GM11168 (cell line): ENCODE results near the gene SIAH3.
"Not testable (repeated sequence)": the region's sequence is repeated elsewhere in the genome, so short reads cannot be mapped to it uniquely, and the experiment has no call there.

Experiments used
- in situ Hi-C: fragments of 300-500 bp; cut with MboI; formaldehyde crosslinking; loops from one replicate; pipeline ENCODE4 v1.12.0; 2022; ENCODE audit warnings: low sequenced_read_pairs; ENCODE audit not compliant: unreplicated experiment

Gene SIAH3

GRCh38 chr13:45786293-45786920, 65.1 kb downstream of the SIAH3 start:
- in situ Hi-C loops, result no loop called here

- in situ Hi-C loops, result no loop called here
These were observed 66.5 kb downstream of the SIAH3 start for GRCh38 chr13:45784755-45785675.

- in situ Hi-C loops, result no loop called here
These were observed 68.1 kb downstream of the SIAH3 start for GRCh38 chr13:45783346-45784043.

GRCh38 chr13:45782327-45783045, 69.1 kb downstream of the SIAH3 start:
- in situ Hi-C loops, result no loop called here

DNA sequence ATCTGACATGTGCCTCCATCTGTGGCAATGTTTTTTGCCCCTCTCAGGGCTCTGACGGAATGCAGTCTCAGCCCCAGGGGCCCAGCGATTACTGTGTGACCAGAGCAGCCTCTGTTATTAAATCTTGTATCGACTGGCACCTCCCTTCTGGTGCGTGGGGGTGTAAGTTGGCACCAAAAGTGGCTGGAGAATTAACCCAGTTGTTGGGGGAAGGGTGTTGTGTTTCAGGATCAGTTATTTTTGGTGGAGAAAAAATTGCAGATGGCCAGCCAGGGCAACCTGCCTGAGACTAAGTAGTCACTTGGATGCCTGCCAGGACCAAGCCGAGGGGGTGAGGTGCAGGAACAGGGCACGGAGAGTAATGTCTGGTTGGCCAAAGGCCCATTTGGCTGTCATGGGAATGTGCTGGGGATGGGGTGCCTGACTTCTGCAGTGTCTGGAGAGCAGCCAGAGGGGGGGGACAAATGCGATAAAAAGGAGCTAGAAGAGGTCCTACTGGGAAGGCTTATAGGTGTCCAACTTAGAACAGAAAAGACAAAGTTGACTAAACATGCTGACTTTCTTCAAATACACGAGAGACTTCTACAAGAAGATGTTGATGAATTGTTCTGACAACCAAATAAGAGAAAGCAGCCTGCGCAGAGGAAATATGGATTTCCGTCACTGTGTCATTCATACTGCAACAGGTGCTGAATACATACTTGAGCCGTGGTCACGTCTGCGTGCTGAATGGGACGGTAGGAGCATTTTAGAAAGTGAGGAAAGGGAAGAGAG, 69.8 kb downstream of the SIAH3 start:
- in situ Hi-C loops, result no loop called here

DNA sequence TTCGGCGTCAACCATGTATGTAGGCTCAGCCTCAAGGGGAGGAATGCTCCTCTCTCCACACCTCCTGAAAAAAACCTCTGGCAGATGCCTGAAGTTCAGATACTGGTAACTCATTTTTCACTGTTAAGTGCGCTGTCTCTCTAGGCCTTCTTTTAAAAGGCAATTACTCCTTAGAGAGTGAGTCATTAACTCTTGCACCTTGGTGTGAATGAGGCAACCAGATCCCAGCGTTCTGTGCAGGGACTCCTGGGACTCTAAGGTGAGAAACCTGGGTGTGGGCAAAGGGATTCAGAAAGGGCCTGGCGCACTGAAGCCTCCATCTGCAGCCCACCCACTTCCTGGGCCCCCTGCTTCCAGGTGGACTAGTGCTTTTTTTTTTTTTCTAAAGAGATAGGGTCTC, 71.7 kb downstream of the SIAH3 start:
- in situ Hi-C loops, result no loop called here

DNA sequence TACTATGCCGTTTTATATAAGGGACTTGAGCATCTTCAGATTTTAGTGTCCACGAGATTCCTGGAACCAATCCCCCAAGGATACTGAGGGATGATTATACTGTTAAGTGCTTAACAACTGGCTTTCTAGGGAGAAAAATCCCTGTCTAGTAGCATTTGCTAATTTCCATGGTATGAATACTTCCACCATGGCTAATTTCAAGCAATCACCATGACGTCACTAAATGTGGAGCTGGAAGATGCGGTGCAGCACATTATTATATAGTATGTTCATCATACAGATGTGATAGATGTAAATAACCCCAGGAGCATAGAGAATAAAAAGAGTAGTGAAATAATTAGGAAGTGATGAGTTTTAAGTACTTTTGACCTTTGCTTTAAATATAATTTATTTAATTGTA, 72.7 kb downstream of the SIAH3 start:
- in situ Hi-C loops, result no loop called here

DNA sequence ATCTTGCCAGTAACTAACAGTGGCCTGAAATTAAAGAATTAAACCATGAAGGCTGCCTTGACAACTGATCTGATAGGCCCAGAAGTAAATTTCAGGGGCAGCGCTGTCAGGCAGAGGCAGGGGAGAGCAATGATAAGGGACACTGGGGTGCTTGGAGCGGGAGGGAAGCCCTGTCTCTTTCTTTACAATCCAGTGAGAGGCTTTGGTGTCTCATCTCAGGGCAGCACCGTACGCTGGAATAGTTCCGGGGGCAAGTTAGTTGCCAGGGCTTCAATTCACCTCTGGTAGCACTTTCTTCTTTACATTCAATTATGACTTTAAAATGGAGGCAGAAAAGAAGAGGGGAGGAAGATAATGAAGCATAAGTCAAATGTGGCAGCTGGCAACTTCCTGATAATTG, 74.8 kb downstream of the SIAH3 start:
- in situ Hi-C loops, result no loop called here

DNA sequence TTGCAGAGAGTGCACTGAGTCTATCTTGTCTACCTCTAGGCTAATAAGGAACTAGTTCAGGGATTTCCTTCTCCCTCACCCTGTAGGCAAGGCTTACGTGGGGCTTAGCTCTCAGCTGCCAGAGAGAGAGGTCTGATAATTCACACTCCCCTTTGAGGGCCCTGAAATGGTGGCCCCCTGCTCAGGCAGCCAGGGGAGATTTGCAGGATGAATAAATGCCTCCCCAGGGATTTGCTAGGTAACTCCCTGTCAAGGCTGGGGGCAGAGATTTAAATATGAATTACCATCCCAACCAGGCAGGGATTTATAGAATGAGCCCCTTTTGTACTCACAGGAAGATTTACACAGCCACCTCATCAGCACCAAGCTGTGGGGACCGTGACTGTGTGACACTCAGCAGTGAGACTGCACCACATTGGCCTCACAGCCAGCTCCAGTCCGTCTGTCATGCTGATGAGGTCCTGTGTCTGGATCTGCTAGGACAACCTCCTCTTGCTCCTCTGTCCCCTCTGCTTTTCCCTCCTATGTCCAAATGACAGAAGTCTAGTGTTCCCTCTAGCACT, 76.1 kb downstream of the SIAH3 start:
- in situ Hi-C loops, result no loop called here

DNA sequence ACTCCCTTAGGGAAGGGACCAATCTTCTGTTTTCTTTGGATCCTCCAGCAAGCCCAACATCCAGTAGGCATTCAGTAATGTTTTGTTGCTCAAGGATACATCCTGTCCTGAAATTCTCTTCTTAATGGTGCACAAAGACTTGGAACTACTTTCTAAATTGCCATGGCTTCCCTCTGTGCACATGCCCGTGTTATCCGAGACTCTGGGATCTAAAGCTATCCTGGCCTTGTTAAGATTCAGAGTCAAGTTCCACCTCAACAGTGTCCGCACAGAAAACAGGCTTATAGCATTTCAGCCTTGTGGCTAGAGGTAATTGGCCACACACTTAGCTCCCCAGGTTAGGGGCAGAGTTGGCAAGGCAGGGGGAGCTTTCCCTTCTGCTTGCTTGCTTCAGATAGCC, 77.6 kb downstream of the SIAH3 start:
- in situ Hi-C loops, result no loop called here

- in situ Hi-C loops, result no loop called here
These were observed 78.3 kb downstream of the SIAH3 start for GRCh38 chr13:45773236-45773635.

GRCh38 chr13:45770886-45771285, 80.7 kb downstream of the SIAH3 start:
- in situ Hi-C loops, result no loop called here

- in situ Hi-C loops, result no loop called here
These were observed 82.7 kb downstream of the SIAH3 start for GRCh38 chr13:45768656-45769479.

DNA sequence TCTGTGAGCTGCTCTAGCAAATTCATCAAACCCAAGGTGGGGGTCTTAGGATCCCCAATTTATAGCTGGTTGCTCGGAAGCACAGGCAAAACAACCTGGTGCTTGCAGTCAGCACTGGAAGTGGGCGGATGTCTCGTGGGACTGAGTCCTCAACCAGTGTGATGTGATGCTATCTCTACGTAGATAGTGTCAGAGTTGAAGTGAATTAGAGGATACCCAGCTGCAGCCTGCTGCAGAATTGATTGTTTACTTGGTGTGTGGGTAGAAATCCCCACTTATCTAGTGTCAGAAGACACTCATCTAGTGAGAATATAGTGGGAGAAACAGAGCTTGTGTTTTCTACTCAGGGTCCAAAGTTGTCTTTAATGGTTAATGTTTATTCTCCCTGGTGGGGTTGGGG, 86.1 kb downstream of the SIAH3 start:
- in situ Hi-C loops, result no loop called here

- in situ Hi-C loops, result no loop called here
These were observed 88.1 kb downstream of the SIAH3 start for GRCh38 chr13:45763419-45763818.

DNA sequence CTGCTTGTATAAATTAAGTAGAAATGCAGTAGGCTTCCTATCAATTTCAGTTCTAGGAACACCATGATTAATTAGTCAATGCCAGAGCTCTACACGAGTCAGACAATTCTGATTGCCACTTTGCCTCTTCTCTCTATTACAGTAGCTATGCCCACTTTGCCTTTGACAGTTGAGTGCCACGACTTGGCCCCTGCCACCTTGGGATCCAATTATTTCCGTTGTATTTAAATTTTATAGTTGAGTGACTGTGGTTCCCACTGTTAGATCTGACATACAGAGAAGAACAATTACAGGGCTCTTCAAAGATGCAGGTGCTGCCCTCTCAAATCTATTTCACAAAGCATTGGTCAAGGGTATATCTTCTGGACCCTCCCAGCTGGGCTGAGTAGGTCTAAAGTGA, 94.0 kb downstream of the SIAH3 start:
- in situ Hi-C loops, result not testable (repeated sequence)

GRCh38 chr13:45756498-45756897, 95.1 kb downstream of the SIAH3 start:
- in situ Hi-C loops, result not testable (repeated sequence)

DNA sequence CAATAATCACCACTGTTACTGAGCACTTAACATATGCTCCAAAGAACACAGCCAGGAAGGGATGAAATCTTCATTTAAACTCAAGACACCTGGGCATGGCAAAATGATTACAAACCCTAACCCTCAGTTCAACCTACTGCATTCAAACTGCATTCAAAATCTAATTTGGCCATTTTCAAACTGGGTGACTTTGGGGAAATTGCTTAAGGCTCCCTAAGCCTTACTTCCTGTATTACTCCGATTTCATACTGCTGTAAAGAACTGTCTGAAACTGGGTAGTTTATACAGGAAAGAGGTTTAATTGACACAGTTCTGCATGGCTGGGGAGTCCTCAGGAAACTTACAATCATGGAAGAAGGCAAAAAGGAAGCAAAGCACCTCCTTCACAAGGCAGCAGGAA, 99.0 kb downstream of the SIAH3 start:
- in situ Hi-C loops, result no loop called here

DNA sequence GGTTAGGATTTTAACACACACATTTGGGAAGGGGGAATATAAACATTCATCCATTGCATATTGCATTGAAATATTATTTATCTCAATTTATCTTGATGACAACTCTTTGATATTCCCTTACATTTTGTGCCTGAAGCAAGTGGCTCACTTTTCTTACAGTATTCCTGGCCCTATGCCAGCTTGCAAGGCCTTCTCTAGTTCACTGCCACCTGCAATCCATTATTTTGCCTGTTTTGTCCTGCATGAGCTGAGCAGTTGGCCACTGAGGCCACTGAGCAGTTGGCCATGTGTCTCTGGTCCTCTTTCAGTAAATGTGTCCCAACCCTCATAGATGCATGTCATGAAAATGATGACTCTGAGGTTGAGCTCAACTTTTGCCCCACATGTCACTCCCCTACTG, 99.7 kb downstream of the SIAH3 start:
- in situ Hi-C loops, result no loop called here
